NCI-H1417 (cell line): Measurements from ENCODE around the gene MUC4.

Experiments
- DNase-seq, 3 experiments: peaks; one replicate each; lab custom pipeline; 2025; lab: John Stamatoyannopoulos, UW

Gene MUC4

DNA sequence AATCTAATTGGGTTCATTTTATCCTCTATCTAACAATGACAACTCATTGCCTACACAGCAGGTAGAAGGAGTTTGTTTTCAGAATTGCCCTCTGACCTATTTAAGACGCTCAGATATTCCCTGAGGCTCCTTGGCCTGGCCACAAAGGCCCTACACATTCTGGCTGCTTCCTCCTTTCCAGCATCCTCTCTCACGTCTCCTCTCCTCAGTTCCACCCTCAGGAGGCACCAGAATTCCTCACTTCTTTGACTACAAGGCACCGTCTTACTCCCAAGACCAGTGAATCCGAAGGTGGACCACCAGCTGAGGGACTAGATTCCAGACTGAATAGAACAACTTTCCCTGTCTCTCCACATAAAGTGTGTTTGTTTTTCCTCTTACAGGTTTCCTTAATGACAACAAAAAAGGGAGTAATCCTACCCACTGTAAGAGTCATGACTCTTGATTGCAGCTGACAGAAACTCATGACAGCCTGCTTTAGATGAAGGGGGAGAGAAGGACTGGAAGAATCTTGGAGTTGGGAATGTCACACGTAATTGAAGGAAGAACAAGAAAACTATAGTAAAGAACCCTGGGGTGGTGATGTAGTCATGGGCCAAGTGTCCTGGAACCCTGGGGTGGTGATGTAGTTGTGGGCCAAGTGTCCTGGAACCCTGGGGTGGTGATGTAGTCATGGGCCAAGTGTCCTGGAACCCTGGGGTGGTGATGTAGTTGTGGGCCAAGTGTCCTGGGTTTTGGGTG lies 112.9 kb downstream of the MUC4 start:
- no peak for DNase-seq

DNA sequence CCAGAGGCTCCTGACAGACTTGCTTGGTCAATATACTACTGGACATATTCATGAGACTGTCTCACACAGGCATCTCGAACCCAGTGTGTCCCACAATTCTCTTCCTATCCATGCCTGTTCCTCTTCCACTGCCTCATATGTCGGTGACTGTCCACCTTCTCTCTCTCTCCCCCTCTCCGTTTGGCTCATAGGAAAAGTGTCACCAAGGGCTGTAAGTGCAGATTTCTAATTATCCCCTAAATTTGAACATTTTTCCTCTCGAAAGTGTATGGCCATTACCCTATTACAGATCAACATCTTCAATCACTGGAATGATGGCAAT lies 113.4 kb downstream of the MUC4 start:
- DNase-seq, result no peak

DNA sequence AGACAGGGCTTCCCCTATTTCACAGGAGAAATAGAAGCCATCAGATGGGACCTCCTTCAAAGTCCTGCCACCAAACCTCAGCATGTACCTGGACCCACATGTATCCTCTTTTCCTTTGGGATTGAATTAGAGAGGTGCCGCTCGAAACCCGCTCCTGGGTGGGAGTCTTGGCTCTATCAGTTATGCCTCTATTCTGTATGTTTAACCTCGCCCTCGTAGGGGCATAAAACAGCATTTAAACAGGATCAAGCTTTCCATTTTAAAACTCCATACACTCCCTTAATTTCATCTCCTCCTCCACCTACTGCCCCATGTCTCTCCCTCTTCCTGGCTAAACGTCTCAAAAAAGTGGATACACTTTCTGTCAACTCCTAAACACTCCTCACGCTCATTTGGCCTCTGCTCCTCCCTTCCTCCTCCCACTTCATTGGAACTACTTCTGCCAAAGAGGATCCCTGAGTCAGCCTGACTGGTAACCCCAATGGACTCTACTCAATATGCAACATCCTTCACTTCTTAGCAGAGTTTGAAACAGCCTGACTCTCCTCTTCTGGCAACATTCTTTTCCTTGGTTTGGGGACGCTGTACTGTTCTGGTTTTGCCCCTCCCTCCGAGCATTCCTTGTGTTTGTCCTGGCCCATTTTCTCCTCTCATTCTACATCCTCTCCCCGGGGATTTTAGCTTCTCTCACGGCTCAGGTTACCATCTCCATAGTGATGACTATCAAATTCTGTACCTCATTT lies 114.0 kb downstream of the MUC4 start:
- DNase-seq, result no peak
